Nephron progenitor cell (in vitro differentiated cells): ENCODE measurements around the gene SFSWAP.

Source experiments
- DNase-seq: peaks from one replicate; pipeline ENCODE4 v3.0.0; 2021
- H3K27ac Mint-ChIP-seq: 2 replicates; pipeline ENCODE4 v1.8.0; 2021; ENCODE audit warnings: mild to moderate bottlenecking, moderate library complexity, mixed read lengths
- H3K27me3 Mint-ChIP-seq: 2 replicates; pipeline ENCODE4 v1.8.0; 2021; ENCODE audit warnings: mild to moderate bottlenecking, low read depth, mixed read lengths; ENCODE audit not compliant: poor library complexity
- H3K36me3 Mint-ChIP-seq: 2 replicates; pipeline ENCODE4 v1.8.0; 2021; ENCODE audit warnings: low read depth, mixed read lengths
- H3K4me1 Mint-ChIP-seq: 2 replicates; pipeline ENCODE4 v1.8.0; 2021; ENCODE audit warnings: mixed read lengths
- H3K4me3 Mint-ChIP-seq: 2 replicates; pipeline ENCODE4 v1.8.0; 2021; ENCODE audit warnings: mild to moderate bottlenecking, moderate library complexity, mixed read lengths
- H3K9me3 Mint-ChIP-seq: 2 replicates; pipeline ENCODE4 v1.8.0; 2021; ENCODE audit warnings: mild to moderate bottlenecking, moderate library complexity, mixed read lengths
- CTCF ChIP-seq: fragments of 200-600 bp; sonication (generic); IDR thresholded peaks from 2 replicates; pipeline ENCODE4 v1.5.0; 2021; ENCODE audit warnings: antibody characterized with exemption

Gene SFSWAP

GRCh38 chr12:131830914-131831571 lies 120.2 kb downstream of the SFSWAP start:
- peak overlapping the region; percentile 68 for H3K4me3 Mint-ChIP-seq
- peaks cover 66% of the 10 kb centered on the region for H3K27me3 Mint-ChIP-seq
- DNase-seq, result peak; percentile 31
- H3K9me3 Mint-ChIP-seq, result no peaks in the 10 kb centered on the region
- H3K4me1 Mint-ChIP-seq, result no peaks in the 10 kb centered on the region
- no peak overlapping the region for H3K27ac Mint-ChIP-seq
- H3K36me3 Mint-ChIP-seq, result no peaks in the 10 kb centered on the region
- no peak for TF ChIP-seq CTCF

- TF ChIP-seq CTCF, result no peak
- no peak overlapping the region for H3K4me3 Mint-ChIP-seq
- no peak overlapping the region for H3K27ac Mint-ChIP-seq
- no peaks in the 10 kb centered on the region for H3K4me1 Mint-ChIP-seq
- DNase-seq, result no peak
- H3K36me3 Mint-ChIP-seq, result no peaks in the 10 kb centered on the region
- peaks cover 60% of the 10 kb centered on the region for H3K27me3 Mint-ChIP-seq
- no peaks in the 10 kb centered on the region for H3K9me3 Mint-ChIP-seq
These were observed 120.7 kb downstream of the SFSWAP start for GRCh38 chr12:131831635-131832041.

GRCh38 chr12:131832321-131833231 lies 121.7 kb downstream of the SFSWAP start:
- no peak for DNase-seq
- Mint-ChIP-seq H3K9me3 (no peaks in the 10 kb centered on the region), H3K27ac (no peak overlapping the region), H3K4me3 (peak overlapping the region; percentile 20), H3K27me3 (peaks cover 51% of the 10 kb centered on the region), H3K4me1 (no peaks in the 10 kb centered on the region), H3K36me3 (no peaks in the 10 kb centered on the region)
- TF ChIP-seq CTCF, result no peak

DNA sequence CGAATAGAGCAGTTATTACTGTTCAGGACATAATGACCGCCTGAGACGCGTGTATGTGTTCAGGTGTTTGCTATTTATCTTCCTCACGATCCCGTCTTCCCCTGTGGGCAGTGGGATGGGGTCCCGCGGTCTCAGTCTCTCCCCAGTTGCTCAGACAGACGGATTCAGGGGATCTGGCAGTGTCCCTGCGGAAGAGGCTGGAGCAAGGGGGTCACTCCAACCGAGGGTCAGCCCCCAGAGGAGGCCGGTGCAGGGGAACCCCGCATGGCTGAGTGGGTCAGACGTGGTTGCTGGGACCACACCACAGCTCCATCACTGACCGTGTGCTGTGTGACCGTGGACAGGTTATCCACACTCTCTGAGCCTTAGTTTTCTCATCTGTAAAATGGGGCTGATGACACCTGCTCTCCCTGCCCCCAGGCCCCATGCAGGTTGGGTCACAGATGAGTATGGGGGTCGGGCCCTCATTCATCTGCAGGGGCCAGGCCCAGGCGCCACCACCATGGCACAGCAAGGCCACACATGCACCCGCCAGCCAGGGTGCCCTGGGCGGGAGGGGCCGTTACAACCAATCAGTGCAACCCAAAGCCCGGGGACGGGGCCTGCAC lies 122.5 kb downstream of the SFSWAP start:
- Mint-ChIP-seq H3K27ac (no peak overlapping the region), H3K4me3 (no peak overlapping the region), H3K36me3 (no peaks in the 10 kb centered on the region), H3K4me1 (no peaks in the 10 kb centered on the region), H3K27me3 (peaks cover 48% of the 10 kb centered on the region), H3K9me3 (no peaks in the 10 kb centered on the region)
- DNase-seq, result no peak
- no peak for TF ChIP-seq CTCF

DNA sequence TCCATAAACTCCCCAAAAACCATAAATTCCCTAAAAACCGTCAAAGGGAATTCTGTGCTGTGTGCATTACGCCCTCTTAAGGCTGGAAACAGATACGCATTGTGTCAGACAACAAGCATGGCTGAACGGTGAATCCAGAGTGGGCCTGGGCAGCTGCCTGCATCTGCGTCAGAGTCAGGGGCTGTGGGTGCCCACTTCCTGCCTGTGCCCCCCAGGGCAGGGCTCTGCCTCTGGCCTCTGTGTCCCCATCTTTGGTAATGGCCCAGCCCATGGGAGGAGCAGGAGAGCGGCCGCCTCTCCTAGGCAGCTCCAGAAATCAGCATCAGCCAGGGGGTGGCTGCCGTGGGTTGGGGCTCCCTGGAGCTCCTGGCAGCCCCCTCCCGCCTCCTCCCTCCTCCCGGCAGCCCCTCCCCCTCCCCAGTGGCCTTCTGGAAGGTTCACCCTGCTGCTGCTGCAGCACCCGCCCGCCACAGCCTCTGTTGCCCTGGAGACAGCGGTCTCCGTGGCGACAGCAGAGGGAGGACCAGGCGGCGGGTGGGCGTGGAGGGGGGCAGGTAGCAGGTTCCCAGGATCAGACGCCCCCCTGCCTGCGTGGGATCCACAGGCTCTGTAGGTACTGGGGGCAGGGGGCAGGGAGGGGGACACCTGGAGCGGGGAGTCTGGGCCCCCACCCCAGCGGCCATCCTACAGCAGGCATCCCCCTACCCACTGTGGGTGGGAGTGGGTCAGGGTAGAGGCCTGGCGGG lies 123.2 kb downstream of the SFSWAP start:
- Mint-ChIP-seq H3K27ac (no peak overlapping the region), H3K36me3 (no peaks in the 10 kb centered on the region), H3K9me3 (no peaks in the 10 kb centered on the region), H3K4me1 (no peaks in the 10 kb centered on the region), H3K27me3 (peaks cover 45% of the 10 kb centered on the region), H3K4me3 (no peak overlapping the region)
- peak; percentile 22 for TF ChIP-seq CTCF
- no peak for DNase-seq
